Measurements from ENCODE around the gene UPK2.
"Not testable (repeated sequence)": the region's sequence is repeated elsewhere in the genome, so short reads cannot be mapped to it uniquely, and the experiment has no call there.

The UPK2 gene

GRCh38 chr11:118975771-118976709 is 19.9 kb downstream of the UPK2 start:
- Histone ChIP-seq H3K27me3 (ENCODE audit: insufficient read depth, low read length) (no peaks in the 10 kb centered on the region; the same call in 1 of the 2 replicates), H3K4me2 (ENCODE audit: low read length) (no peak overlapping the region), H3K79me2 (ENCODE audit: insufficient read depth, low read length) (no peaks in the 10 kb centered on the region), H3K27ac (ENCODE audit: low read depth, low read length, poor library complexity, severe bottlenecking) (no peak overlapping the region), H3F3A (ENCODE audit: insufficient read depth, low read length) (no peaks in the 10 kb centered on the region), H3K4me1 (ENCODE audit: insufficient read depth, low read length, severe bottlenecking) (no peaks in the 10 kb centered on the region), H3K9me2 (ENCODE audit: low read depth, low read length) (no peaks in the 10 kb centered on the region), H3K4me3 (ENCODE audit: low read depth, low read length, poor library complexity, severe bottlenecking) (no peak overlapping the region), H3K9ac (ENCODE audit: low read length) (no peak overlapping the region), H3K9me3 (ENCODE audit: low read length) (no peaks in the 10 kb centered on the region), H2AFZ (ENCODE audit: low read length) (no peak overlapping the region), H4K20me1 (ENCODE audit: insufficient read depth, low read length) (no peaks in the 10 kb centered on the region), H3K36me3 (ENCODE audit: insufficient read depth, low read length) (no peaks in the 10 kb centered on the region)
- TF ChIP-seq, protein P1, sequence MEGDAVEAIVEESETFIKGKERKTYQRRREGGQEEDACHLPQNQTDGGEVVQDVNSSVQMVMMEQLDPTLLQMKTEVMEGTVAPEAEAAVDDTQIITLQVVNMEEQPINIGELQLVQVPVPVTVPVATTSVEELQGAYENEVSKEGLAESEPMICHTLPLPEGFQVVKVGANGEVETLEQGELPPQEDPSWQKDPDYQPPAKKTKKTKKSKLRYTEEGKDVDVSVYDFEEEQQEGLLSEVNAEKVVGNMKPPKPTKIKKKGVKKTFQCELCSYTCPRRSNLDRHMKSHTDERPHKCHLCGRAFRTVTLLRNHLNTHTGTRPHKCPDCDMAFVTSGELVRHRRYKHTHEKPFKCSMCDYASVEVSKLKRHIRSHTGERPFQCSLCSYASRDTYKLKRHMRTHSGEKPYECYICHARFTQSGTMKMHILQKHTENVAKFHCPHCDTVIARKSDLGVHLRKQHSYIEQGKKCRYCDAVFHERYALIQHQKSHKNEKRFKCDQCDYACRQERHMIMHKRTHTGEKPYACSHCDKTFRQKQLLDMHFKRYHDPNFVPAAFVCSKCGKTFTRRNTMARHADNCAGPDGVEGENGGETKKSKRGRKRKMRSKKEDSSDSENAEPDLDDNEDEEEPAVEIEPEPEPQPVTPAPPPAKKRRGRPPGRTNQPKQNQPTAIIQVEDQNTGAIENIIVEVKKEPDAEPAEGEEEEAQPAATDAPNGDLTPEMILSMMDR (IDR thresholded peaks at IDR 0.05; ENCODE audit: low read length), result no peak
- TF ChIP-seq EZH2 (IDR thresholded peaks at IDR 0.05; ENCODE audit: borderline replicate concordance, low read length), result no peak

DNA sequence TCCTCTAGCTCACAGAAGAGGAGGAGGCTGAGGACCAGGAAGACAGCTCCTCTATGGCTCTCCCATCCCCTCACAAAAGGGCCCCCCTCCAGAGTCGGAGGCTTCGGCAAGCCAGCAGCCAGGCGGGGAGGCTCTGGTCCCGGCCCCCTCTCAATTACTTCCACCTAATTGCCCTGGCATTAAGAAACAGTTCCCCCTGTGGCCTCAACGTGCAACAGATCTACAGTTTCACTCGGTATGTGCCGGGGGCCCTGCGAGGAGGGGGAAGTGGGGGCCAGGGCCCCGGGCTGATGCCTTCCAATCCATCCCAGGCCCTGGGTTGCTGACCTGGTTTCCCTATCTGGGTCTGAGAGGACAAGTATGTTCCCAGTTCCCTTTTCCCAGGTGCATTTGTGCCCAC is 23.3 kb downstream of the UPK2 start:
- no peak overlapping the region for H3K4me2 ChIP-seq (ENCODE audit: low read length)
- H3K36me3 ChIP-seq (ENCODE audit: insufficient read depth, low read length), result no peaks in the 10 kb centered on the region
- no peak overlapping the region for H3K27ac ChIP-seq (ENCODE audit: low read depth, low read length, poor library complexity, severe bottlenecking)
- TF ChIP-seq, protein P1 (IDR thresholded peaks at IDR 0.05; ENCODE audit: low read length), result no peak
- no peak for TF ChIP-seq EZH2 (IDR thresholded peaks at IDR 0.05; ENCODE audit: borderline replicate concordance, low read length)
- H2AFZ ChIP-seq (ENCODE audit: low read length), result no peak overlapping the region
- H3K9me2 ChIP-seq (ENCODE audit: low read depth, low read length), result no peaks in the 10 kb centered on the region
- no peak overlapping the region for H3K4me3 ChIP-seq (ENCODE audit: low read depth, low read length, poor library complexity, severe bottlenecking)
- H3K79me2 ChIP-seq (ENCODE audit: insufficient read depth, low read length), result no peaks in the 10 kb centered on the region
- no peaks in the 10 kb centered on the region for H3K9me3 ChIP-seq (ENCODE audit: low read length)
- no peaks in the 10 kb centered on the region for H4K20me1 ChIP-seq (ENCODE audit: insufficient read depth, low read length)
- H3F3A ChIP-seq (ENCODE audit: insufficient read depth, low read length), result no peaks in the 10 kb centered on the region
- no peaks in the 10 kb centered on the region for H3K4me1 ChIP-seq (ENCODE audit: insufficient read depth, low read length, severe bottlenecking)
- H3K9ac ChIP-seq (ENCODE audit: low read length), result no peak overlapping the region
- H3K27me3 ChIP-seq (ENCODE audit: insufficient read depth, low read length), result no peaks in the 10 kb centered on the region; the same call in 1 of the 2 replicates

GRCh38 chr11:118980191-118980881 is 24.2 kb downstream of the UPK2 start:
- TF ChIP-seq, protein P1 (IDR thresholded peaks at IDR 0.05; ENCODE audit: low read length), result no peak
- TF ChIP-seq EZH2 (IDR thresholded peaks at IDR 0.05; ENCODE audit: borderline replicate concordance, low read length), result no peak
- Histone ChIP-seq H3K79me2 (ENCODE audit: insufficient read depth, low read length) (no peaks in the 10 kb centered on the region), H3K9me2 (ENCODE audit: low read depth, low read length) (no peaks in the 10 kb centered on the region), H3K4me1 (ENCODE audit: insufficient read depth, low read length, severe bottlenecking) (no peaks in the 10 kb centered on the region), H3K27ac (ENCODE audit: low read depth, low read length, poor library complexity, severe bottlenecking) (no peak overlapping the region), H4K20me1 (ENCODE audit: insufficient read depth, low read length) (no peaks in the 10 kb centered on the region), H3K4me2 (ENCODE audit: low read length) (no peak overlapping the region), H3K27me3 (ENCODE audit: insufficient read depth, low read length) (no peaks in the 10 kb centered on the region; the same call in 1 of the 2 replicates), H3K9me3 (ENCODE audit: low read length) (no peaks in the 10 kb centered on the region), H3F3A (ENCODE audit: insufficient read depth, low read length) (no peaks in the 10 kb centered on the region), H3K4me3 (ENCODE audit: low read depth, low read length, poor library complexity, severe bottlenecking) (no peak overlapping the region), H3K9ac (ENCODE audit: low read length) (no peak overlapping the region), H2AFZ (ENCODE audit: low read length) (no peak overlapping the region), H3K36me3 (ENCODE audit: insufficient read depth, low read length) (no peaks in the 10 kb centered on the region)

DNA sequence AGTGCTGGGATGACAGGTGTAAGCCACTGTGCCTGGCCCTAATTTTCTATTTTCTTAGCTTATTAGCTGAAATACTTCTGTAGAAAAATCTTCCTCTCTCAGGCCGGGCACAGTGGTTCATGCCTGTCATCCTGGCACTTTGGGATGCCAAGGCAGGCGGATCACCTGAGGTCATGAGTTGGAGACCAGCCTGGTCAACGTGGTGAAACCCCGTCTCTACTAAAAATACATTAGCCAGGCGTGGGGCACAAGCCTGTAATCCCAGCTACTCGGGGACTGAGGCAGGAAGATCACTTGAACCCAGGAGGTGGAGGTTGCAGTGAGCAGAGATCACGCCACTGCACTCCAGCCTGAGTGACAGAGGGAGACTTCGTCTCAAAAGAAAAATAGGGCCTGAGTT is 28.2 kb downstream of the UPK2 start:
- not testable (repeated sequence) for H3K9me3 ChIP-seq (ENCODE audit: low read length); H3K79me2 ChIP-seq (ENCODE audit: insufficient read depth, low read length); H4K20me1 ChIP-seq (ENCODE audit: insufficient read depth, low read length); H3K27me3 ChIP-seq (ENCODE audit: insufficient read depth, low read length); H3K9me2 ChIP-seq (ENCODE audit: low read depth, low read length); H2AFZ ChIP-seq (ENCODE audit: low read length); H3K36me3 ChIP-seq (ENCODE audit: insufficient read depth, low read length); H3K9ac ChIP-seq (ENCODE audit: low read length); H3K4me1 ChIP-seq (ENCODE audit: insufficient read depth, low read length, severe bottlenecking); H3K27ac ChIP-seq (ENCODE audit: low read depth, low read length, poor library complexity, severe bottlenecking); H3K4me2 ChIP-seq (ENCODE audit: low read length); H3F3A ChIP-seq (ENCODE audit: insufficient read depth, low read length); H3K4me3 ChIP-seq (ENCODE audit: low read depth, low read length, poor library complexity, severe bottlenecking)

All from OCI-LY1 (cell line).